Kasumi-1 (cell line): ENCODE measurements around the gene LRRC3.
"Not testable (repeated sequence)": the region's sequence is repeated elsewhere in the genome, so short reads cannot be mapped to it uniquely, and the experiment has no call there.

Experiments
- DNase-seq, 2 experiments: peaks; one replicate each; lab custom pipeline; 2025; lab: John Stamatoyannopoulos, UW

Gene LRRC3

GRCh38 chr21:44496564-44497550, 41.5 kb downstream of the LRRC3 start:
- no peak for DNase-seq

- no peak for DNase-seq
Measured at GRCh38 chr21:44497703-44498126, 42.4 kb downstream of the LRRC3 start.

- DNase-seq: no peak
Measured at GRCh38 chr21:44498280-44499210, 43.2 kb downstream of the LRRC3 start.

- DNase-seq: no peak
Measured at GRCh38 chr21:44499211-44499560, 43.9 kb downstream of the LRRC3 start.

DNA sequence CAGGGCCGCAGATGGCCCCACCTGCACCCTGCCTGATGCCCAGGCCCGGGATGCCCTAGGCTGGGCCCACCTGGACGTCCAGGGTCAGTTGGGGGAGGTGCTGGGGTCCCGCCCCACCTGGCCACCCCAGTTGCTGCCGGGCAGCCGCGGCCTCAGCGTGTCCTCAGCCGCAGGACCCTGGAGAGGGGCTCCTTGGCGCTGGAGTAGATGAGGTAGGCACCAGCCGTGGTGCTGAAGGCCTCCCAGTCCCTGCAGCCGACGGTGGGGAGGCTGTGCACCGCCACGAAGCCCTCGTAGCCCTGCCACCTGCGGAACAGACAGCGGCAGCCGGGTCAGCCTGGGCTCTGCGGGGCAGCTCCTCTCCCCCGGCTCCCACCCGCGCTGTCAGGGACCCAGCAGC, 44.3 kb downstream of the LRRC3 start:
- no peak for DNase-seq

- DNase-seq: no peak
Measured at GRCh38 chr21:44500111-44500510, 44.8 kb downstream of the LRRC3 start.

GRCh38 chr21:44502171-44502958, 47.1 kb downstream of the LRRC3 start:
- DNase-seq: no peak

GRCh38 chr21:44503006-44503889, 47.9 kb downstream of the LRRC3 start:
- not testable (repeated sequence) for DNase-seq

GRCh38 chr21:44503901-44504399, 48.6 kb downstream of the LRRC3 start:
- peak; percentile 44 to 52 for DNase-seq

GRCh38 chr21:44505673-44506278, 50.5 kb downstream of the LRRC3 start:
- no peak for DNase-seq

- DNase-seq: no peak
Measured at GRCh38 chr21:44506279-44507255, 51.3 kb downstream of the LRRC3 start.

- DNase-seq: no peak
Measured at GRCh38 chr21:44507673-44508425, 52.5 kb downstream of the LRRC3 start.

DNA sequence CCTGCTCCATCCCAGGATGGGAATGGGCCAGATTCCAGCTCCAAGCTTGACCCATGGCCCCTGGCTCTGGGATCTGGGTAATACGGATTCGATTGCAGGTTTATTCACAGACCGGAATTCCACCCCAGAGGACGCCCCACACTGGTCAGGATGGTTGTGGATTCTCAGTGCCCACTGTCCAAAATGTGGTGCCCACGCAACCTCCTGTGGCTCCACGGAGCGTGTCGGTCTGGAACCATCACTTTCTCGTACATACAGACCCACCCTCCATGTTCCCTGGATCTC, 53.1 kb downstream of the LRRC3 start:
- no peak for DNase-seq

DNA sequence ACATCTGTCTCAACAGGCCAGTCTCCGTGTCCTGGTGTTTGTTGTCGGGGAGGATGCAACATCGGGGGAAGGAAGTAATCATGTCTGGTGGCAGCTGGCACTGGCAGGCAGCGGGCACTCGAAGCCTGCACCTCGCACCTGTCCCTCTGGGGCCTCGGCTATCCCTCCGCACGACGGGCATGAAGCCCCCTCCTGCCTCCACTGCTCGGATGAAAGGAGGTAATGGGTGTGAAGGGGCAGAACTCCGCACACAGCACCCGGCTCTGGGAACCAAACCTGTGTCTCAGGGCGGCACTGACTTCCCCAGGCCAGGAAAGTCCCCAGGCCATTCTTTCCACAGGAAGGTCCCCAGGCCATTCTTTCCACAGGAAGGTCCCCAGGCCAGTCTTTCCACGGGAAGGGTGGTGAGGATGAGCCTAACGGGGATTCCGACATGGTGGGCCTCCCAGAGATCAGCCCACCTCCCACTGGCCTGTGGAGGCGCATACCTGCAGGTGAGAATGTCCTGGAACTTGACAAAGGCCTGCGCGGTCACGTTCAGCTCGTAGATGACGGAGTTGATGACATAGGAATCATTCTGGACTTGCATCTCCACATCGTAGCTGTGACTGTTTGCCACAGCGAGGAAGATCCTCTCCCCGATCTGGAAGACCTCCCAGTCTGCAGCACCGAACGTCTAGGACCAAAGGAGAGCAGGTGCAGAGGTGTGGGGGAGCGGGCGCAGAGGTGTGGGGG, 53.6 kb downstream of the LRRC3 start:
- no peak for DNase-seq

DNA sequence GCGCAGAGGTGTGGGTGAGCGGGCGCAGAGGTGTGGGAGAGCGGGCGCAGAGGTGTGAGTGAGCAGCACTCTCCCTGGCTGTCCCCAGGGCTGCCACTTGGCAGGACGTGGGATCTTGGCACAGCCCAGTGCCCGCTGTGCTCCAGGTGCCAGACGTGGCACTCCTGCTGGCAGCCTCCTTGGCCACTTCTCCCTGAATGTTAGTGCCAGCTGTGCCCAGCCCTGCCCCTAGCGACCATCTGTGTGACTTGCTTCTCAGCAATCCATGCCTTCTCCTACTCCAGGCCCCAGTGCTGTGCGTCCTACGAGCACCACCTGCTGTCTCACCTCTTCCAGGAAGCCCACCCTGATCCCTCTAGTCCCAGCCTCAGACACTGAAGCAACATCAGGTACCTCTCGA, 54.2 kb downstream of the LRRC3 start:
- DNase-seq: peak; percentile 14 to 37

GRCh38 chr21:44510109-44510507, 54.8 kb downstream of the LRRC3 start:
- DNase-seq: no peak

GRCh38 chr21:44510508-44511218, 55.4 kb downstream of the LRRC3 start:
- DNase-seq: peak; percentile 34 to 43
